HepG2 (cell line): Measurements from ENCODE around the gene PAPOLB. TPM values are rescaled to one million over a fixed set of nuclear protein-coding genes. Genes with fewer than 3 reads are reported as not detected.

Experiments
- ATAC-seq: fragments of 200-7000 bp; cut with Tn5 transposase; 3 replicates; pipeline ENCODE4 v1.9.1; 2020; ENCODE audit warnings: mild to moderate bottlenecking, moderate library complexity
- BruUV-seq: library from RNA; stranded (reverse); fragments of 400-500 nt; replicated peaks from 2 replicates; lab custom pipeline; 2021; lab: Mats Ljungman, UMichigan
- CTCF ChIA-PET: fragments of 300-600 bp; formaldehyde crosslinking; extraction: SDS; loops from one replicate; lab custom pipeline; 2021; ENCODE audit warnings: low total read pairs, inconsistent platforms, low intra/inter-chr PET ratio; lab: Yijun Ruan, JAX
- POLR2A ChIA-PET: fragments of 350-600 bp; sonication (Branson Sonifier 250); formaldehyde crosslinking; loops from one replicate; lab custom pipeline; 2020; ENCODE audit warnings: antibody characterized with exemption, inconsistent platforms; lab: Yijun Ruan, JAX
- DNase-seq: peaks from one replicate; pipeline ENCODE4 v3.0.0-alpha.2; 2015; ENCODE audit warnings: low spot score
- FAIRE-seq: peaks from 3 replicates; lab custom pipeline; 2011; peaks lifted over from hg19 to GRCh38; lab: Jason Lieb, UNC
- H2AFZ ChIP-seq: one replicate; pipeline ENCODE4 v1.6.1; 2011; ENCODE audit warnings: low read length, inconsistent platforms
- H3K27ac ChIP-seq: fragments of 300-600 bp; 3 replicates; pipeline ENCODE4 v1.8.0; 2011; ENCODE audit warnings: mixed run types, mild to moderate bottlenecking, mixed read lengths, low read length, inconsistent platforms; ENCODE audit not compliant: insufficient read depth; ENCODE audit errors: extremely low read length
- H3K27me3 ChIP-seq, 2 experiments: fragments of 200-600 bp in 1 of 2; 2 replicates in 1 of 2; 3 replicates in 1 of 2; pipeline versions ENCODE4 v1.6.0 to v1.8.0; 2011; ENCODE audit warnings: low read length in 2 of 2, mild to moderate bottlenecking in 2 of 2, moderate library complexity in 2 of 2, inconsistent platforms in 1 of 2; ENCODE audit not compliant: insufficient read depth in 2 of 2, control insufficient read depth in 1 of 2
- H3K36me3 ChIP-seq, 2 experiments: fragments of 200-600 bp in 1 of 2; replicated peaks in 1 of 2; 2 replicates in 1 of 2; 3 replicates in 1 of 2; pipeline versions ENCODE4 v1.5.1 to v1.8.0; 2011; ENCODE audit warnings: low read length in 2 of 2, inconsistent platforms in 1 of 2; ENCODE audit not compliant: insufficient read depth in 2 of 2, control insufficient read depth in 1 of 2
- H3K4me1 ChIP-seq: 2 replicates; pipeline ENCODE4 v1.5.1; 2012; ENCODE audit warnings: low read length, inconsistent platforms; ENCODE audit not compliant: insufficient read depth
- H3K4me2 ChIP-seq: 2 replicates; pipeline ENCODE4 v1.6.0; 2011; ENCODE audit warnings: low read depth, low read length, inconsistent platforms
- H3K4me3 ChIP-seq, 3 experiments: fragments of 200-600 bp in 1 of 3; sonication (generic), shearing (Covaris generic) in 1 of 3; replicated peaks in 1 of 3; 2 replicates each; pipeline ENCODE4 v1.5.1; 2011 to 2016; ENCODE audit warnings: low read length in 3 of 3, inconsistent platforms in 2 of 3, low read depth in 2 of 3, mild to moderate bottlenecking in 2 of 3, control low read depth in 1 of 3, mixed read lengths in 1 of 3; ENCODE audit not compliant: insufficient read depth in 1 of 3
- H3K79me2 ChIP-seq: one replicate; pipeline ENCODE4 v1.6.1; 2011; ENCODE audit warnings: low read length, inconsistent platforms; ENCODE audit not compliant: insufficient read depth
- H3K9ac ChIP-seq: 2 replicates; pipeline ENCODE4 v1.6.0; 2011; ENCODE audit warnings: mild to moderate bottlenecking, low read depth, low read length, inconsistent platforms; ENCODE audit not compliant: insufficient read depth
- H3K9me3 ChIP-seq: 2 replicates; pipeline ENCODE4 v1.5.1; 2012; ENCODE audit warnings: mild to moderate bottlenecking, low read length
- H4K20me1 ChIP-seq: 2 replicates; pipeline ENCODE4 v1.6.0; 2011; ENCODE audit warnings: inconsistent platforms, mild to moderate bottlenecking, low read length, moderate library complexity; ENCODE audit not compliant: insufficient read depth
- HNRNPLL ChIP-seq: fragments of 200-400 bp; formaldehyde crosslinking; IDR thresholded peaks from 2 replicates; pipeline ENCODE4 v1.6.1; 2017; ENCODE audit warnings: mild to moderate bottlenecking, low read depth, low read length; ENCODE audit not compliant: poor library complexity, severe bottlenecking
- PHF8 ChIP-seq: sonication (generic); formaldehyde crosslinking; IDR thresholded peaks from 2 replicates; pipeline ENCODE4 v1.5.0; 2020; ENCODE audit warnings: missing genetic modification reagents
- ZFP36L2 ChIP-seq: sonication (generic); formaldehyde crosslinking; IDR thresholded peaks from 2 replicates; pipeline ENCODE4 v1.4.0; 2020; ENCODE audit warnings: missing genetic modification reagents
- WGBS: methylation state at CpG from one replicate; pipeline ENCODE4 v1.1.6; 2017; ENCODE audit warnings: low lambda C conversion rate; 5-methylcytosine and 5-hydroxymethylcytosine counted together
- in situ Hi-C: cut with HindIII; loops from 2 replicates; pipeline ENCODE4 v1.10.0; 2017; ENCODE audit warnings: low pct_unique_long_range_greater_than_20kb; ENCODE audit not compliant: extremely low pct_ligation_motif_present
- intact Hi-C: fragments of 100-400 bp; cut with micrococcal nuclease; formaldehyde crosslinking; loops from one replicate; pipeline ENCODE4 v1.10.0; 2022; ENCODE audit not compliant: unreplicated experiment
- polyA plus RNA-seq, 8 experiments: library from polyadenylated mRNA; depleted of rRNA in 3 of 8; stranded (reverse) in 7 of 8; unstranded in 1 of 8; fragments of >200 nt; fragmentation: Illumina TruSeq in 4 of 8; extraction: Trizol in 4 of 8; gene quantifications; 2 replicates each; pipeline versions ENCODE4 v1.2.1 to v1.2.3, GENCODE V29; 2011 to 2016; ENCODE audit warnings: low read depth in 4 of 8, missing spikeins in 1 of 8, mixed read lengths in 1 of 8; ENCODE audit not compliant: insufficient read depth in 1 of 8
- total RNA-seq, 5 experiments: library from RNA; depleted of rRNA; stranded (reverse); fragments of >200 nt; fragmentation: Illumina TruSeq; extraction: Trizol; gene quantifications; 2 replicates each; pipeline ENCODE4 v1.2.3, GENCODE V29; 2016; ENCODE audit warnings: low read depth in 1 of 5
- TF ChIP-seq, protein P1 (sequence below): sonication (generic); formaldehyde crosslinking; IDR thresholded peaks from 2 replicates; pipeline ENCODE4 v1.4.0; 2020; ENCODE audit warnings: missing genetic modification reagents

Gene PAPOLB
- total and polyA plus RNA-seq, 2 of the 13 experiments (the other 11 are each of a cell fraction or from before 2014, with no cell fraction given), result not detected

GRCh38 chr7:4834601-4835397, 27.0 kb downstream of the PAPOLB start:
- Histone ChIP-seq H3K79me2 (no peaks in the 10 kb centered on the region), H3K4me1 (peaks cover 9% of the 10 kb centered on the region; the same call in 1 of the 2 replicates), H3K27me3 (peaks cover 4 to 35% of the 10 kb centered on the region in 2 experiments), H2AFZ (no peak overlapping the region), H3K4me2 (no peak overlapping the region), H4K20me1 (no peaks in the 10 kb centered on the region), H3K4me3 (no peak overlapping the region), H3K27ac (no peak overlapping the region), H3K36me3 (no peaks in the 10 kb centered on the region), H3K9me3 (no peaks in the 10 kb centered on the region), H3K9ac (no peak overlapping the region)
- no peak for DNase-seq
- TF ChIP-seq, protein P1, sequence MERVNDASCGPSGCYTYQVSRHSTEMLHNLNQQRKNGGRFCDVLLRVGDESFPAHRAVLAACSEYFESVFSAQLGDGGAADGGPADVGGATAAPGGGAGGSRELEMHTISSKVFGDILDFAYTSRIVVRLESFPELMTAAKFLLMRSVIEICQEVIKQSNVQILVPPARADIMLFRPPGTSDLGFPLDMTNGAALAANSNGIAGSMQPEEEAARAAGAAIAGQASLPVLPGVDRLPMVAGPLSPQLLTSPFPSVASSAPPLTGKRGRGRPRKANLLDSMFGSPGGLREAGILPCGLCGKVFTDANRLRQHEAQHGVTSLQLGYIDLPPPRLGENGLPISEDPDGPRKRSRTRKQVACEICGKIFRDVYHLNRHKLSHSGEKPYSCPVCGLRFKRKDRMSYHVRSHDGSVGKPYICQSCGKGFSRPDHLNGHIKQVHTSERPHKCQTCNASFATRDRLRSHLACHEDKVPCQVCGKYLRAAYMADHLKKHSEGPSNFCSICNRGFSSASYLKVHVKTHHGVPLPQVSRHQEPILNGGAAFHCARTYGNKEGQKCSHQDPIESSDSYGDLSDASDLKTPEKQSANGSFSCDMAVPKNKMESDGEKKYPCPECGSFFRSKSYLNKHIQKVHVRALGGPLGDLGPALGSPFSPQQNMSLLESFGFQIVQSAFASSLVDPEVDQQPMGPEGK (CRISPR knock-in tag), result no peak
- no peak for TF ChIP-seq PHF8 (CRISPR knock-in tag)
- no peak for TF ChIP-seq HNRNPLL
- no peak for TF ChIP-seq ZFP36L2 (CRISPR knock-in tag)
- in situ Hi-C loops, result loop anchor here (5.0 kb wide), 1 partner anchor 253 kb away; no protein-coding TSS in a partner anchor
- intact Hi-C loops, result no loop called here
- no peak for ATAC-seq
- ChIA-PET POLR2A (no interaction called here), CTCF (no interaction called here)
- no peak for FAIRE-seq
- 66% methylated on average over 18 of the region's 60 CpGs for WGBS
- BruUV-seq, result no TSS peak
